ENCODE results near the gene DIP2C. TPM values are rescaled to one million over a fixed set of nuclear protein-coding genes. Genes with fewer than 3 reads are reported as not detected.
"Not testable (repeated sequence)": the region's sequence is repeated elsewhere in the genome, so short reads cannot be mapped to it uniquely, and the experiment has no call there.

DIP2C gene
- polyA plus RNA-seq, 4 donors, result 18.8 to 22.7 (median 20.9) TPM

DNA sequence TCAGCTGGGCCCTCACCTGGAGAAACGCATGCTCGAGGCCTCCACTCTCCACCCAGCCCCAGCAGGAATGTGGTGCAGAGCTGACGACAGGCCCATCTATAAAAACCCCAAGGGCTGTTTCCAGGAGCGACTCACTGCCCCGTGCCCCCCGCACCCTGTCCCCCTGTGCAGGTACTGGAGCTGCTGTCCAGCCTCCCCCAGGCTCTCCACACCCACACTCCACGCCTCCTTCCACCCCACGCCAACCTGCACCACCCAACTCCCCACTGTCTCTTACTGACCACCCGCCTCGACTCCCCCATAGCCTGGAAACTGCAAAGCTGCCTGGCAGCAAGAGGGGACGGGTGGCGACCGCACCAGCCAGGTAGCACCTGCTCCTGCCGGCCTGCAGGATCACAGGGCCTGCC is 43.3 kb downstream of the DIP2C start:
- DNase-seq (ENCODE audit: low read depth in 4 of 4, low spot score in 3 of 4), result no peak

DNA sequence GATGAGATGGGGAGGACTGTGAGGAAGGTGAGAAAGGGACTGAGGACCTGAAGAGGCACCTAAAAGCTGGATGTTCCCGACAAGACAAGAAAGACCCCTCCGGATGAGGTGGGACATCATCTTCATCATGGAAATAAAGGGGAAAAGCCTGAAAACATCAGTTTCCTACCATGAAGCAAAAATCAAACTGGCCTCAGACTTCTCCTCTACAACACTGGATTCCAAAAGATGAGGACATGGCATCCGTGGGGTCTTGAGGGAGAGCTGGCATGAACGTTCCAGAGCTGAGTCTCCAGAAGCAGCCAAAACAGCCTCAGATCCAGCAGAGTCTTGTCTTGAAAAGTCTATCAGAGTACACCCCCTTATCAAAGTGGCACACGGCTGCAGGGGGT is 44.5 kb downstream of the DIP2C start:
- DNase-seq (ENCODE audit: low read depth in 4 of 4, low spot score in 3 of 4), result no peak

DNA sequence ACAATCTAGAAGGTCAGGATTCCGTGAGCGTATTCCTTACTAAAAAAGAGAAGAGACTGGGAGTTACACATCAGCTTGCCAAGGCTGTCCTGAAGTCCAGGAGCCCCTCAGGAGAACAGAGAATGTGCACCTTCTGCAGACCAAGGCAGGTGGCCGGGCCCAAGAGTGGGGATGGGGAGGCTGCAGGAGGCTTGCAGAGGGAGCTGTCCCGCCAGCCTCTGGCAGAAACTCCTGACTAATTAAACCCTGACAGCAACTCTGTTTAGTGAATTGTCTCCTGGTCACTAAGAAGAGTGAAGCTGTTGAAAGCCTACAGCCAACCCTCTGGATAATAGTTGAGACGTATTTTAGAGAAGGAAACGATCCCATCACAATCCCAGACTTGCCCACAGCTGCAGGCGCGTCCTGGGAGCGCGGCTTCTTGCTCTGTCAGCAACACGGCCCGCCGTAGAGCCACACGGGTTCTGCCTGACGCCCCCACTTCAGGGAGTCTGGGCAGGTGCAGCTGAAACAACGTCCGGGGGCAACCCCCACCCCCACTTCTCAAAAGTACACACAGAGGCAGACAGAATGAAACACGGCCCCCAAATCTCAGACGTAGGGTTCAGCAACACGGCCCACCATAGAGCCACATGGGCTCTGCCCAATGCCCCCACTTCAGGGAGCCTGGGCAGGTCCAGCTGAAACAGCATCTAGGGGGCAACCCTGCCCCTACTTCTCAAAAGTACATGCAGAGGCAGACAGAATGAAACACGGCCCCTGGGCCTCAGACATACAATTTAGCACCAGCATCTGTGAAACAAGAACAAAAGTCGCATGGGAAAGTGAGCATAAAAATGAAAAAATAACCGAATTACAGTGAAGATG is 45.2 kb downstream of the DIP2C start:
- no peak for DNase-seq (ENCODE audit: low read depth in 4 of 4, low spot score in 3 of 4)

DNA sequence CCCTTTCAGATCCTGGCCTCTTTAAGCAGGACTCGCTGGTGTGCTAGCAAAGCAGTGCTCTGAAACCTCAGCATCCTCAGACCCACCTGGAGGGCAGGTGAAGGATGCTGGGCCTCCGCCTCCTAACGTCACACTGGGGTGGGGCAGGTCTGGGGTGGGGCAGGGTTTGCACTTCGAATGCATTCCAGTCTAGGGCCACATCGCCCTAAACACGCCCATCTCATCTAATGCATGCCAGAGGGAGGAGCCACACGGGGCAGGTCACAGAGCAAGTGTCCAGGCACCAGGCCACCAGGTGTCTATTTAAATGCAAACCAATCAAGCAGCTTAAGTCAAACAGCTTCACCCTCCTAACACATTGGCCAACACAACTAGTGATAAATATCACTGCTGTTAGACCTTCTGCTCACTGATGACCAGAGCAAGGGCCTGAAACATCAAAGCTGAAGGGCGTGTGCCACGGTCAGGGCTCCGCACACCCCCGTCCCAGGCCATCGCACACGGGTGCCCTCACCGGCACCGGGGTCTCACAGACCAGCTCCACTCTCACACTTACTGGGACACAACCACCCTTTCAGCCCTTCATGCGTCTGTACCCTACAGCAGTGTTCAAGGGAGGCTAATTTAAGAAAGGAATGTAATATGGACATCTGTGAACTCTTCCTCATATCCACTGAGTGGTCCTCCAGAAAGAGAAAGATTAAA is 47.1 kb downstream of the DIP2C start:
- DNase-seq (ENCODE audit: low read depth in 4 of 4, low spot score in 3 of 4), result no peak

DNA sequence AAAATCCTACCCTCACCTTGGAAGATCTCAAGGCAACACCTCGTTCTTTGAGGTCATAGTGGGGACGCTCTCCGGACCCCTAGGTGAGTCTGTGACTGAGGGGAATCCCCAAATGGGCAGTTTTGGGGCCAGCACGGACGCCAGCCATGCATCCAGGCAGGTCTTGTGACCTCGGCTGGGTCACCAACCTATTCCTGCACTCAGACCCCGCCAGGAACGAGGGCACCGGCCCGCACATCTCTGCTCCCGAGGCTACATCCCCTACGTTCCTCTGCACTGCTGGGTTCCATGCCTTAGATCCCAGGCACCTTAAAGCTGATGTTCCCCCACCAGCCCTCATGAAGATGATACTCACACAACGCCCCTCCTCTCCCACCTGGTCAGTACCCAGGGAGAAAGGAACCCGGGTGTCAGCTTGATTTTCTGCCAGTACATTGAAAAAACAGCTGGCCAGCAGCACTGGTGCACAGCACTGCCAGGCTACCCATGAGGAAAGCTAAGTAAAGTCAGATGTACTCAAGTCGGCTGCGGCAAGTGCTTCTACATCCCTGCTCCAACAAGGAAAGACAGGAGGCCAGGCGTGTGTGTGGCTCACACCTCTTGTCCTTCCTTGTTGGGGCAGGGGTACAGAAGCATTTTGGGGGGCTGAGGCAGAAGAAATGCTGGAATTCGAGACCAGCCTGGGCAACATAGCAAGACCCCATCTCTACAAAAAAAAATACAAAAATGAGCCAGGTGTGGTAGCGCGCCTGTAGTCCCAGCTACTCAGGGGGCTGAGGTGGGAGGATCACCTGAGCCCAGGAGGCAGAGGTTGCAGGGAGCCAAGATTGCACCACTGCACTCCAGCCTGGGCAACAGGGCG is 48.1 kb downstream of the DIP2C start:
- no peak for DNase-seq (ENCODE audit: low read depth in 4 of 4, low spot score in 3 of 4)

DNA sequence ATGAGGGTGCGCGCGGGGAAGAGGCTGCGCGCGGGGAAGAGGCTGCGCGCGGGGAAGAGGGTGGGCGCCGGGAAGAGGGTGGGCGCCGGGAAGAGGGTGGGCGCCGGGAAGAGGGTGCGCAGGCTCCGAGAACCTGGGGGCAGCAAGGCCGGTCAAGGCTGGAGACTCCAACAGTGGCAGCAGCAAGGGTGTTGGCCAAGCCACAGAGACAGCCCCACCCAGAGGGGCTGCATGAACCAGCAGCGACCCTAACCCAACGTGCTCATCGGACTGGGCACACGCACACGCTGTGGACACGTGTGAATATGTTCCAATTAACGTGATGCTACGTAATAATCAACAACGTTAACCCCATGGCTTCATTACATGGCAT is 48.8 kb downstream of the DIP2C start:
- DNase-seq (ENCODE audit: low read depth in 4 of 4, low spot score in 3 of 4), result no peak

DNA sequence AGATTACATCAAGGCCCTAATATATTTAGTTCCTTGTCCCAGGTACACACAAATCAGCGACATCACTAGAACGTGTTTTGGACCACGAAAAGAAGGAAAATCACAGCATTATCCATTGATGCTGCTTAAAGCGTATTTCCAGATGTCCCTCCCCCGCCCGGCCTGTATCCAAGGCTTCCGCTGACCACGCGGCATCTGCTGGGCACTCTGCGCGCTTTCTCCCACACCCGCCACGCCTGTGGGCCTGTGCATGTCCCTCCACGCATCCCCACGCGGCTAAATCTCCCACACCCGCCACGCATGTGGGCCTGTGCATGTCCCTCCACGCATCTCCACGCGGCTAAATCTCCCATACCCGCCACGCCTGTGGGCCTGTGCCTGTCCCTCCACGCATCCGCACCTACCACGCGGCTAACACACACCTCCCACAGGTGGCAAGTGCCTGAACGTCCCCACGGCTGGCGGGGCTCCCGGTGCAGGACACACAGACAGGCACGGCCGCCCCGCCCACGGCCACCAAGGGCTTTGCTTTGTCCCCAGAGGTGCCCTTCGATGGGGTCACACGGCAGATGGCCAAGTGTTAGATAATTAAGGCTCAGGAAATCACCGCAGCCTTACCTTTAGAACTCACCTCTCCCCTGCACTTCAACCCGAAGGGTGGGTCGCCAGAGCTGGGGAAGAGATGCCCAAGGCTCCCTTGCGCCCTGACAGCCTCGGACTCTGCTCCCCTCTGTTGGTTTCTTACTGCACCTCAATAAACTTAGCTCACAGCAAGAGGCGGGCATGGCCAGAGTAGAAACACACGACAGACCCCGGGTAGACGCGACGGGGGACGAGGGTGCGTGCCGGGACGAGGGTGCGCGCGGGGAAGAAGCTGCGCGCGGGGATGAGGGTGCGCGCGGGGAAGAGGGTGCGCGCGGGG is 49.5 kb downstream of the DIP2C start:
- DNase-seq (ENCODE audit: low read depth in 4 of 4, low spot score in 3 of 4), result no peak

DNA sequence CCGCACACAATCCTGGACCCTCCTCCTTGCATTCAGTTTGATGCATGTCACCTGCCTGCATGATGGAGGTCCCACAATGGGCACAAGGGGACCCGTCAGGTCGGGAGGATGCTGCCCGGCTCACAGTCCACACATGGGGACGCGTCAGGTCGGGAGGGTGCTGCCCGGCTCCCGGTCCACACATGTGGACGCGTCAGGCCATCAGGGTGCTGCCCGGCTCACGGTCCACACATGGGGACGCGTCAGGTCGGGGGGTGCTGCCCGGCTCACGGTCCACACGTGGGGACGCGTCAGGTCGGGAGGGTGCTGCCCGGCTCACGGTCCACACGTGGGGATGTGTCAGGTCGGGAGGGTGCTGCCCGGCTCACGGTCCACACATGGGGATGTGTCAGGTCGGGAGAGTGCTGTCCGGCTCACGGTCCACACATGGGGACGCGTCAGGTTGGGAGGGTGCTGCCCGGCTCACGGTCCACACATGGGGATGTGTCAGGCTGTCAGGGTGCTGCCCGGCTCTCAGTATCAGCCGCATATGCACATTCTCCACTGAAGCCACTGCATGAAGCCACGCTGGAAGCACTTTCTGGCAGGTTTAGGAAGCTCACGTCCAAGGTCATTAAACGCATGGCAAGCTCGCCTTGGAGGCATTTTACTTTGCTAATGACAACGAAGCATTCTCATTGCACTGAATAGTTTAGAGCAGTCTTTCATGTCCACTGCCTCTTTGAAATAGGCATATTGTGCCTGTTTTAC is 50.3 kb downstream of the DIP2C start:
- no peak for DNase-seq (ENCODE audit: low read depth in 4 of 4, low spot score in 3 of 4)

DNA sequence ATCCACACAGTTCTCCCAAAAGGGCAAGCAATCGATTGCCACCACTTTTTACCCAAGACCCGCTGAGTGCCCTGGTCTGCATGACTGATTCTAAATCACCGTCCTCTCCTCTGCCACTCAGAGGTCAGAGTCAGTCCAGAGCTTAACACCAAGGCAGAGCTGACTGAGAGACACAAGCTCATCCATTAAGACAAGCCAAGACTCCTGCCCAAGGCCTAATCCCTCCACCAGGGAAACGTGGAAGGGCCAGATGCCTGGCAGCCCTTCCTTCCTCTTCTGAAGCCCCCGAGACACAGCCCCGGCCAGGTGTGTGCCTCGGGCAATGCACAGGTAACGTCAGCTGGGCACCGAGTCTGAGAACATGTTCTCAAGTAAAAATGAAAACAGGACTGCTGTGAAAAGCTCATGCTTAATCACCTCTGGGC is 51.7 kb downstream of the DIP2C start:
- DNase-seq (ENCODE audit: low read depth in 4 of 4, low spot score in 3 of 4), result no peak

DNA sequence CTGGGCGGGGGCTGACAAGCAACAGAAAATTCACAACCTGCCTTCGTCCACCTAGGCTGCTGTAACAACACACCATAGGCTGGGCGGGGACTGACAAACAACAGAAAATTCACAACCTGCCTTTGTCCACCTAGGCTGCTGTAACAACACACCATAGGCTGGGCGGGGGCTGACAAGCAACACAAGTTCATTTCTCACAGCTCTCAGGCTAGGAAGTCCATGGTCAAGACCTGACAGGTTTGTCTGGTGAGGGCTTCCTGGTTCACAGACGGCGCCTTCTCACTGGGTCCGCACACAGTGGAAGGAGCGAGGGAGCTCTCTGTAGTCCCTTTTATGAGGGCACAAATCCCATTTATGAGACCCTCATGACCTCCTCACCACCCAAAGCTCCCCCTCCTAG is 52.2 kb downstream of the DIP2C start:
- no peak for DNase-seq (ENCODE audit: low read depth in 4 of 4, low spot score in 3 of 4)

DNA sequence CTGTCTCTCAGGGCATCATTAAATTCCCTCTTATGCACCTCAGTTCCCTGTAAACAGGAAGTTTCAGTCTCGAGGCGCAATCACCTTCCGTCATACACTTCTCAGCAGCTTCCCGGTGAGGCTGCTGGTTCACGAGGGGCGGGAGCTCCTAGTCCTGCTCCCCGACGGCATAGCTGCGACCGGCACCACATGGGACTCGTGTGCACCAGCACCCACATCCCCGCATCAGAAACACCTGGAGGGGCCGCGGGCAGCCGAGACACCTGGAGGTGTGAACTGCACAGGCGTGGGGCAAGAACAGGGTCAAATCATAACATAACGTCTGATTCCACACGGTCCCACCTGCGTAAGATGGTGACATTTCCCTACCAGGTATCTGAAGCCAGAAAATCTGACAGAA is 52.7 kb downstream of the DIP2C start:
- DNase-seq (ENCODE audit: low read depth in 4 of 4, low spot score in 3 of 4), result no peak

DNA sequence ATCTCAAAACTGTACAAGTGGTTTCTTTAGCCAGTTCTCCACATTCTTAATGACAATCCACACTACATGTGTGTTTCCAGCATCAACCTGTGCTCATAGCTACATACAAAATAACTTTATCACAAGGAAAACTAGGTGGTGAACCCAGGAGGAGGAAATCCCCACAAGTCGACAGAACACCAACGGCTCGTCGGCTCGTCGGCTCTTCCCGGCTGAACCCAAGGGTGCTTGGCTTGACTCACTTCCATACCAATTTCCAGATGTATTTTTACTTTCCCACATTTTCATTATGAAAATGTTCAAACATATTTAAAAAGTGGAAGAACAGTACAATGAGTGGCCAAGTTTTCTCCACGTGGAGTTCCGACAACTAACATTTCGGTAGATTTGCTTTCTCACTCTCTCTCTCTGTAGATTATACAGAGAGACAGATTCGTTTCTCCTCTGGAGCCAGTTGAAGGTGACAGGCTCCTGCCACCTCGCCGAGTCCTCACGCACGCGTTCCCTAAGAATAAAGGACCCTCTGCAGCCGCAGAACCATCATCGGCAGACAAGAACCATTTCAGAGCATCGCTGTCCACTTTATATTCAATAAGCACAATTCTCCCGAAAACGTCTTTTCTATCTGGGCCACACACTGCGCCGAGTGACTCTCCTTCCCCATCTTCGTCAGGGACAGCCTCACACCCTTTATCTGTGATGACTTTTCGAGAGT is 53.3 kb downstream of the DIP2C start:
- DNase-seq (ENCODE audit: low read depth in 4 of 4, low spot score in 3 of 4), result no peak

DNA sequence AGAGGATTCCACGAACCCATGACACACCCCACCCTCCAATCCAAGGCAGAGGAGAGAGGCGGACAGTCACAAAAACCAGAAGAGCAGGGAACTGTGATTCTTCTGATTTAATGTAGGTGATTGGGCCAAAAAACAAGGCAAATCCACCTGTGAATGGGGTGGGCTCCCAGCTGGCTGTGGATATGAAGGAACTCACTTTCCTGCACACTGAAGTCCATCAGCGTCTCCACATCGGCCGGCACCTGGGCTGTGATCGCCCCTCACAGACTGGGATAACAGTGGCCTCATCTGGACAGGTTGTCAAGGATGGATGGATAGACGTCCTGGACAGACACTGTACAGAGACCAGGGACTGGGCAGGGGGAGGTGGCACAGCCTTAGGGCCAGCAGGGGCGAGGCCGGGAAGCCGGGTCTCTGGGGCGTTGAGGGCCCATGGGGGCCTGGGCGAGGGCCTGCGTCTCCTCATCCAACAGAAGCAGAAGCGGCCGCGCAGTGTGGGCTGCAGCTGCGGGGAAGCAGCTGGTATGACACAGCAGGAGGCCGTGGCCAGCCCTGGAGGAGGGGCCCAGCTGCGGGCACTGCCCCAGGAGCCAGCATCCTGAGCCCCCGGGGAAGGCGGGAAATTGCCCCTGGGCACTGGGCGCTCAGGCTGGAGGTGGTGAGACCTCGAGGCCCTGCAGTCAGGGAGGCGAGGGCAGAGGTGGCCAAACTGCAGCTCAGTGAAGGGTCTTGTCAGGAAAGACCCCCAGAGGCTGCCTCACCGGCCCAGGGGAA is 54.2 kb downstream of the DIP2C start:
- no peak for DNase-seq (ENCODE audit: low read depth in 4 of 4, low spot score in 3 of 4)

DNA sequence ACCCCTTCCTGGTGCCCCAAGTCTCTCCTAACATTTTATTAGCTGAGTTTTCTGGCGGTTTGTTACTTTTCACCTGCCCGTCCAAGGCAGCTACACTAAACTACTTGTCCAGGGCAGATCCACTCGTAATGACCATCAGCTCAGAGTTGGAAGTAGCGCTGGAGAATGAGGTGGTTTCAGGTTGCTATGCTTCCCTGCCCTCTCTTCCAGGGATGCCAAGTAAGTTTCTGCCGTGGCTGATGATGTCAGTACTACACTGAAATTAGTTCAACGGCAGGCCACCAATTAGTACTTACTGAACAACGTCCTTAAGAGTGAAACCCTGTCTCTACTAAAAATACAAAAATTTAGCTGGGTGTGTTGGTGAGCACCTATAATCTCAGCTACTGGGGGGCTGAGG is 55.2 kb downstream of the DIP2C start:
- no peak for DNase-seq (ENCODE audit: low read depth in 4 of 4, low spot score in 3 of 4)

DNA sequence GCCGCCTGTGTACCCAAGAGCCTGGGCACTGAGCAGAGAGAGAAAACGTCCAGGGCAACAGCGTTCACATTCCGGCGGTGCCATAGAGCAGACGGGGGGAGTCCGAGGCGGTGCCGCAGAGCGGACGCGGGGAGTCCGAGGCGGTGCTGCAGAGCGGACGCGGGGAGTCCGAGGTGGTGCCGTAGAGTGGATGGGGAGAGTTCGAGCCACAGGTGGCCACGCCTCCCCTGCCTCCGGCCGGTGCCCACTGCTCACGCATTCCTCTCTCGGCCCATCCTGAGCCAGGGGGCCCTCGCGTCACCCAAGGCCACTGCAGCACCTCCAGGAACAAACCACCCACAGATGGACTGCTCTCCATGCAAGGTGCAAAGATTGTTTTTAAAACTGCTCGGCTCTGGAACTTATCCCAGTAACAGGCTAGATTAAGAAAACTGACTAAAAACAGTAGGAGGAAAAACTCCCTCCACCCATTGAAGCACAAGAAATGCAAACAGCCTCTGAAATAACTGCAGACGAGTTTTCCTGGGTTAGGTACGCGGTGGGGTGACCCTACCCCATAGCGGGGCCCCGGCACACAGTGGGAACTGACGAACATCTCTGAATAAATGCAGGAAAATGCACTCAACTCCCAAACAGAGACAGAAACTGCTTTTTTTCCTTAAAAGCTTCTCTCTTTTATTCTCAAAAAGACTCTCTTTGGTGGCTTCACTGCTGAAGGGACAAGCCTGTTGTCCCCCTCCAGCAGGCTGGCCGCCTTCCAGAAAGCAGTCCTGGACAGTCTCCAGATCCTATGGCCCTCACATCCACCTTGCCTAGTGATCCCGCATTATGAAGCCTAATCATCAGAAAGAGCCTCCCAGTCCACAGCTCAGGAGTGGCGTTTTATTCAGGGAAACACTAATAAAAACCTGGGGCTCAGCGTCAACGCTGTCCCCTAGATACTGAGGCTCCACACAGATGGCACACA is 55.9 kb downstream of the DIP2C start:
- no peak for DNase-seq (ENCODE audit: low read depth in 4 of 4, low spot score in 3 of 4)

DNA sequence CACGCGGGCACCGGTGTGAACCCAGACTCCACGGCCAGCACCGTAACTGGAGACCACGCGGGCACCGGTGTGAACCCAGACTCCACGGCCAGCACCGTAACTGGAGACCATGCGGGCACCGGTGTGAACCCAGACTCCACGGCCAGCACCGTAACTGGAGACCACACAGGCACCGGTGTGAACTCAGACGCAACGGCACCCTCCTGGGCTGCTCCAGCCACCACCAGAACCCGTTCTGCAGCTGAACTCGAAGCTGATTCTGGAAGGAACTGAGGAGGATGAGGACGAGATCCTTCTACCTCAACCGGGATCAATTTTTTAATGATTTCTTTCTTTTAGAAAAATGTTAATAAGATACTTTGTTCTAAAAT is 56.7 kb downstream of the DIP2C start:
- DNase-seq (ENCODE audit: low read depth in 4 of 4, low spot score in 3 of 4), result not testable (repeated sequence)
